PFSK-1 (cell line): ENCODE measurements around the gene INPP4A.

ENCODE experiments used
- POLR2AphosphoS5 ChIP-seq: IDR thresholded peaks from 2 replicates; pipeline ENCODE4 v1.6.1; 2012; ENCODE audit warnings: low read depth, mild to moderate bottlenecking, control low read depth, low read length, moderate library complexity
- REST ChIP-seq, 2 experiments: IDR thresholded peaks; 2 replicates each; pipeline versions ENCODE4 v1.6.1 to v1.8.0; 2011 to 2012; ENCODE audit warnings: low read depth in 2 of 2, low read length in 2 of 2, control low read depth in 1 of 2, inconsistent platforms in 1 of 2, mild to moderate bottlenecking in 1 of 2, moderate library complexity in 1 of 2; ENCODE audit not compliant: insufficient read depth in 1 of 2
- SIN3A ChIP-seq: IDR thresholded peaks from 2 replicates; pipeline ENCODE4 v1.6.1; 2012; ENCODE audit warnings: mild to moderate bottlenecking, low read length, moderate library complexity, borderline replicate concordance; ENCODE audit not compliant: insufficient read depth
- TAF1 ChIP-seq: IDR thresholded peaks from 2 replicates; pipeline ENCODE4 v1.6.1; 2012; ENCODE audit warnings: low read length, control low read depth, borderline replicate concordance; ENCODE audit not compliant: insufficient read depth

- TF ChIP-seq REST (IDR thresholded peaks at IDR 0.05; ENCODE audit: insufficient read depth in 1 of 2, low read depth in 2 of 2, low read length in 2 of 2) (no peak), TAF1 (no peak), POLR2AphosphoS5 (no peak), SIN3A (no peak)
Measured at GRCh38 chr2:98580656-98581284, 136.1 kb downstream of the INPP4A start.
